Activated CD8-positive, alpha-beta memory T cell treated with anti-CD3 and anti-CD28 coated beads, Interleukin-2, amount 50 U/mL, for 1 hour (primary cell): ENCODE results near the gene GFM1.

ENCODE experiments used
- DNase-seq: peaks from one replicate; pipeline ENCODE4 v3.0.0-alpha.2; 2020; ENCODE audit errors: extremely low read depth

GFM1 gene

GRCh38 chr3:158727206-158728060 lies 83.1 kb downstream of the GFM1 start:
- DNase-seq: no peak

- DNase-seq: no peak
Measured at GRCh38 chr3:158728061-158728377, 83.7 kb downstream of the GFM1 start.

- no peak for DNase-seq
Measured at GRCh38 chr3:158728851-158729250, 84.5 kb downstream of the GFM1 start.

GRCh38 chr3:158731486-158731885 lies 87.2 kb downstream of the GFM1 start:
- no peak for DNase-seq

GRCh38 chr3:158731938-158732855 lies 87.9 kb downstream of the GFM1 start, which contains the start of gene RARRES1:
Gene RARRES1 (minus strand): TSS chr3:158732457. CDS start chr3:158732415, 42 bp downstream.
- no peak for DNase-seq

- DNase-seq: no peak
Measured at GRCh38 chr3:158732856-158733200, 88.5 kb downstream of the GFM1 start.

GRCh38 chr3:158733656-158734055 lies 89.3 kb downstream of the GFM1 start:
- DNase-seq: no peak

- DNase-seq: no peak
Measured at GRCh38 chr3:158735296-158736033, 91.1 kb downstream of the GFM1 start.

- no peak for DNase-seq
Measured at GRCh38 chr3:158737410-158737809, 93.1 kb downstream of the GFM1 start.

GRCh38 chr3:158737976-158738615 lies 93.8 kb downstream of the GFM1 start:
- DNase-seq: no peak

- no peak for DNase-seq
Measured at GRCh38 chr3:158738653-158739052, 94.3 kb downstream of the GFM1 start.

- DNase-seq: no peak
Measured at GRCh38 chr3:158739078-158739477, 94.8 kb downstream of the GFM1 start.

GRCh38 chr3:158739661-158740060 lies 95.3 kb downstream of the GFM1 start:
- no peak for DNase-seq
